Endodermal cell (in vitro differentiated cells): ENCODE results near the gene MEX3C. TPM values are rescaled to one million over a fixed set of nuclear protein-coding genes. Genes with fewer than 3 reads are reported as not detected.

Source experiments
- DNase-seq: peaks from one replicate; pipeline ENCODE4 v3.0.0-alpha.2; 2017
- H3K27ac ChIP-seq: 2 replicates; pipeline ENCODE4 v1.5.1; 2013; ENCODE audit warnings: mild to moderate bottlenecking, low read depth, low read length, moderate library complexity
- H3K27me3 ChIP-seq: 2 replicates; pipeline ENCODE4 v1.6.1; 2013; ENCODE audit warnings: mild to moderate bottlenecking, low read length, moderate library complexity; ENCODE audit not compliant: insufficient read depth, control insufficient read depth, poor library complexity, severe bottlenecking
- H3K36me3 ChIP-seq: 2 replicates; pipeline ENCODE4 v1.7.0; 2013; ENCODE audit warnings: mild to moderate bottlenecking, low read length, moderate library complexity; ENCODE audit not compliant: control insufficient read depth, insufficient read depth
- H3K4me1 ChIP-seq: one replicate; pipeline ENCODE4 v1.7.0; 2013; ENCODE audit warnings: low read length; ENCODE audit not compliant: control insufficient read depth, insufficient read depth
- H3K4me3 ChIP-seq: 2 replicates; pipeline ENCODE4 v1.5.1; 2013; ENCODE audit warnings: mild to moderate bottlenecking, low read length, moderate library complexity
- H3K9ac ChIP-seq: 2 replicates; pipeline ENCODE4 v1.6.1; 2013; ENCODE audit warnings: mild to moderate bottlenecking, low read length, moderate library complexity; ENCODE audit not compliant: poor library complexity, severe bottlenecking; ENCODE audit errors: extremely low read depth
- H3K9me3 ChIP-seq: 2 replicates; pipeline ENCODE4 v1.6.1; 2013; ENCODE audit warnings: mild to moderate bottlenecking, low read length, moderate library complexity; ENCODE audit not compliant: control insufficient read depth
- H3K27ac Mint-ChIP-seq: 2 replicates; pipeline ENCODE4 v1.8.0; 2020; ENCODE audit warnings: mixed read lengths
- H3K27me3 Mint-ChIP-seq: 2 replicates; pipeline ENCODE4 v1.8.0; 2021; ENCODE audit warnings: mild to moderate bottlenecking, mixed read lengths; ENCODE audit not compliant: insufficient read depth
- H3K36me3 Mint-ChIP-seq: 2 replicates; pipeline ENCODE4 v1.8.0; 2020; ENCODE audit warnings: low read depth, mixed read lengths
- H3K4me1 Mint-ChIP-seq: 2 replicates; pipeline ENCODE4 v1.8.0; 2020; ENCODE audit warnings: mixed read lengths
- H3K4me3 Mint-ChIP-seq: 2 replicates; pipeline ENCODE4 v1.8.0; 2020; ENCODE audit warnings: mild to moderate bottlenecking, moderate library complexity, mixed read lengths
- H3K9me3 Mint-ChIP-seq: 2 replicates; pipeline ENCODE4 v1.8.0; 2020; ENCODE audit warnings: mild to moderate bottlenecking, mixed read lengths
- WGBS, 2 experiments: methylation state at CpG; one replicate each; pipeline versions ENCODE4 v1.1.5 to v1.1.7; 2013; ENCODE audit warnings: missing lambda C conversion rate in 2 of 2, mixed read lengths in 1 of 2; ENCODE audit not compliant: insufficient coverage in 1 of 2, insufficient read length in 1 of 2; 5-methylcytosine and 5-hydroxymethylcytosine counted together
- total RNA-seq, 2 donors: library from RNA; stranded (reverse); fragmentation: NEBNext Ultra II Directional in 1 of 2; extraction: Animal tissue kit (Norgen Biotek cat#: 25700) in 1 of 2; gene quantifications; 2 replicates in 1 of 2; 3 replicates in 1 of 2; pipeline ENCODE4 v1.2.1, GENCODE V29; 2021
- TF ChIP-seq, protein P1 (sequence below): fragments of 200-600 bp; sonication (generic); conservative IDR thresholded peaks from 2 replicates; pipeline ENCODE4 v1.5.0; 2021; ENCODE audit warnings: antibody characterized with exemption, mild to moderate bottlenecking

Gene MEX3C
- total RNA-seq, 2 donors from 2014 or later = 60.1 to 68.4 TPM

DNA sequence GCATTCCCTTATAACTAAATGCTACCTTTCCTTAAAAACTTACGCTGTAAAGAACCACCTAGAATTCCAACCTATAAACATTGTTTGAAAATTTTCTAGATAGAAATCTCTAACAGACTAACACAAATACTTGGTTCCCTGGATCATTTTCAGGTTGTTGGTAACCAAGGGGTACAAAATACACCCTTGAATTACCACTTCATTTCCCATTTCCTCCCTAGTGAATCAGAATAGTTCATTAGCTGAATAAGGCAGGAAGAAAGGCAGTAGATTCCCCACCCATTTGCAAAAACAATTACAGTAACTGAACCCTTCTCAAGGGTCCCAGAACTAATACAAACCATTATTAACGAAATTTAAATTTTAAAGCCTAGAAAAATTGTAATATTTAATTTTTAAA lies 5.5 kb downstream of the MEX3C start:
- Histone ChIP-seq H3K36me3 (peaks cover 65% of the 10 kb centered on the region), H3K4me1 (no peaks in the 10 kb centered on the region), H3K9me3 (no peaks in the 10 kb centered on the region), H3K27ac (no peak overlapping the region), H3K4me3 (peak overlapping the region; percentile 90), H3K9ac (no peak overlapping the region), H3K27me3 (no peaks in the 10 kb centered on the region)
- WGBS, 2 experiments = 95 to 100% methylated on average over 1 of the region's 2 CpGs
- peaks cover 8% of the 10 kb centered on the region for H3K36me3 Mint-ChIP-seq
- DNase-seq = no peak
- H3K27ac Mint-ChIP-seq = no peak overlapping the region
- no peak overlapping the region for H3K4me3 Mint-ChIP-seq
- no peaks in the 10 kb centered on the region for H3K9me3 Mint-ChIP-seq
- TF ChIP-seq, protein P1, sequence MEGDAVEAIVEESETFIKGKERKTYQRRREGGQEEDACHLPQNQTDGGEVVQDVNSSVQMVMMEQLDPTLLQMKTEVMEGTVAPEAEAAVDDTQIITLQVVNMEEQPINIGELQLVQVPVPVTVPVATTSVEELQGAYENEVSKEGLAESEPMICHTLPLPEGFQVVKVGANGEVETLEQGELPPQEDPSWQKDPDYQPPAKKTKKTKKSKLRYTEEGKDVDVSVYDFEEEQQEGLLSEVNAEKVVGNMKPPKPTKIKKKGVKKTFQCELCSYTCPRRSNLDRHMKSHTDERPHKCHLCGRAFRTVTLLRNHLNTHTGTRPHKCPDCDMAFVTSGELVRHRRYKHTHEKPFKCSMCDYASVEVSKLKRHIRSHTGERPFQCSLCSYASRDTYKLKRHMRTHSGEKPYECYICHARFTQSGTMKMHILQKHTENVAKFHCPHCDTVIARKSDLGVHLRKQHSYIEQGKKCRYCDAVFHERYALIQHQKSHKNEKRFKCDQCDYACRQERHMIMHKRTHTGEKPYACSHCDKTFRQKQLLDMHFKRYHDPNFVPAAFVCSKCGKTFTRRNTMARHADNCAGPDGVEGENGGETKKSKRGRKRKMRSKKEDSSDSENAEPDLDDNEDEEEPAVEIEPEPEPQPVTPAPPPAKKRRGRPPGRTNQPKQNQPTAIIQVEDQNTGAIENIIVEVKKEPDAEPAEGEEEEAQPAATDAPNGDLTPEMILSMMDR = no peak
- H3K4me1 Mint-ChIP-seq = peaks cover 50% of the 10 kb centered on the region
- no peaks in the 10 kb centered on the region for H3K27me3 Mint-ChIP-seq

DNA sequence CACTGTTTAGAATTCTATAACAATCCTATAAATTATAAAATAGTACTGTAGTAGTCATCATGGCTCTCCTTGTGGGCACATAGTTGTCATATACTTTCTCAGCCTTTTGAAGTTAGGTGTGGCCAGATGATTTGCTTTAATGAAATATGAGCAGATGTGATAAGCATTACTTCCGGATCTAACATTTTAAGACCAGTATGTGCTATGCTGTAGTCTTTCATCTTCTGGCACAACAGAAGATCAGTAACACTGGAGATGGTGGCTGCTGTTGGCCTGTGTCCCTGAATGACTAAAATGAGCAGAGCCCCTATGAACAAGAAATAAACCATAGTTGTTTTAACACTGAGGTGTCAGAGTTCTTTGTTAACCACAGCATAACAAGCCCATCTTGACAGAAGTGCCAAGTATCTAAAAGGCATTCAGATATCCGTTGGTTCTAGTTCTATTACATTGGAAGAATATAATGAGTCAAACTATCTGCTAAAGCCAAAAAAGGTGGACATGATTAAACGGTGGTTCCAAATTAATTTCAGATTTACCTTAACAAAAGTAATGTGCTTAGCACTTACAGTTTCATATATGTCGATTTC lies 6.3 kb downstream of the MEX3C start:
- no peak overlapping the region for H3K27ac ChIP-seq
- WGBS, 2 experiments = 80 to 84% methylated on average over 3 to 4 of the region's 4 CpGs
- Mint-ChIP-seq H3K4me1 (peaks cover 57% of the 10 kb centered on the region), H3K9me3 (no peaks in the 10 kb centered on the region), H3K36me3 (peaks cover 14% of the 10 kb centered on the region), H3K27ac (peak overlapping the region; percentile 58), H3K4me3 (no peak overlapping the region), H3K27me3 (no peaks in the 10 kb centered on the region)
- DNase-seq = no peak
- H3K36me3 ChIP-seq = peaks cover 73% of the 10 kb centered on the region
- H3K4me1 ChIP-seq = no peaks in the 10 kb centered on the region
- no peaks in the 10 kb centered on the region for H3K27me3 ChIP-seq
- no peaks in the 10 kb centered on the region for H3K9me3 ChIP-seq
- TF ChIP-seq, protein P1 = no peak
- no peak overlapping the region for H3K9ac ChIP-seq
- H3K4me3 ChIP-seq = peak overlapping the region; percentile 90

DNA sequence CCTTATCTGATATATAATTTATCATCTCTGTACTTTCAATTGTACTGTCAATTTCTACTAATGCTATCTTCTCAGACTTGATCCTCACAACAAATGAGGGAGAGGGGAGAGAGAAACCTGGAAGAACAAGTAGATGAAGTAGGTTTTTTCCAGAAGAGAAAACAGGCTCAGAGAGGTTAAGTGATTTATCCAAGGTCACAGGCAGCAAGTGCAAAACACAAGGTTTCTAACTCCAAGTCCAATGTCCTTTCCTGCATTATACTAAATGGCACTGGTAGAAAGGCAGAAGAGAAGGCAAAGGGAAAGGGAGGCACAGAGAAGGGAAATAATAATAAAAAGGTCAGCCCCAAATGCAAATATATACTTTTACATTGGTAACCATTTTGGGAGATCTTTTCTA lies 7.5 kb downstream of the MEX3C start:
- H3K4me1 ChIP-seq = no peaks in the 10 kb centered on the region
- Mint-ChIP-seq H3K36me3 (peaks cover 23% of the 10 kb centered on the region), H3K4me1 (peaks cover 57% of the 10 kb centered on the region)

More for the DNA sequence above, 7.5 kb downstream of the MEX3C start:
- H3K4me3 ChIP-seq = no peak overlapping the region
- H3K9me3 Mint-ChIP-seq = no peaks in the 10 kb centered on the region
- no peak overlapping the region for H3K27ac Mint-ChIP-seq
- peaks cover 81% of the 10 kb centered on the region for H3K36me3 ChIP-seq
- no peak overlapping the region for H3K4me3 Mint-ChIP-seq
- TF ChIP-seq, protein P1 = no peak
- no peak overlapping the region for H3K9ac ChIP-seq
- no peak overlapping the region for H3K27ac ChIP-seq
- no peaks in the 10 kb centered on the region for H3K9me3 ChIP-seq
- DNase-seq = no peak
- H3K27me3 ChIP-seq = no peaks in the 10 kb centered on the region
- H3K27me3 Mint-ChIP-seq = no peaks in the 10 kb centered on the region
